Pancreas (tissue), 10 donors: ENCODE results near the gene DTWD1. TPM values are rescaled to one million over a fixed set of nuclear protein-coding genes. Genes with fewer than 3 reads are reported as not detected.
A peak's percentile ranks its signal among the peaks of the same experiment; 100 is the strongest.
"Not testable (repeated sequence)": the region's sequence is repeated elsewhere in the genome, so short reads cannot be mapped to it uniquely, and the experiment has no call there.

Source experiments
- ATAC-seq, 4 donors: fragments of 200-7000 bp; cut with Tn5 transposase; one replicate each; pipeline versions ENCODE4 v1.8.0 to v1.9.1; 2020; ENCODE audit warnings: mild to moderate bottlenecking in 4 of 4, moderate library complexity in 4 of 4
- DNase-seq, 6 donors: peaks; one replicate each; pipeline ENCODE4 v3.0.0-alpha.2; 2020
- FAIRE-seq: peaks from 2 replicates; lab custom pipeline; 2012; peaks lifted over from hg19 to GRCh38; lab: Jason Lieb, UNC
- H3K27ac ChIP-seq, 4 donors: fragments of 200-600 bp; sonication (generic); 1 replicate in 3 of 4; 2 replicates in 1 of 4; pipeline versions ENCODE4 v1.5.0 to v1.8.0; 2020
- H3K27me3 ChIP-seq, 4 donors: fragments of 200-600 bp; one replicate each; pipeline ENCODE4 v1.8.0; 2021
- H3K36me3 ChIP-seq, 3 donors: fragments of 200-600 bp; sonication (generic) in 1 of 3; one replicate each; pipeline versions ENCODE4 v1.5.0 to v1.8.0; 2020 to 2021
- H3K4me1 ChIP-seq, 3 donors: fragments of 200-600 bp; one replicate each; pipeline ENCODE4 v1.8.0; 2021
- H3K4me3 ChIP-seq, 4 donors: fragments of 200-600 bp; sonication (generic) in 2 of 4; one replicate each; pipeline versions ENCODE4 v1.5.0 to v1.8.0; 2020 to 2021
- H3K9me3 ChIP-seq, 4 donors: fragments of 200-600 bp; one replicate each; pipeline ENCODE4 v1.8.0; 2021
- WGBS, 2 donors: extraction: QIAGEN DNeasy Blood & Tissue Kit; methylation state at CpG; one replicate each; pipeline ENCODE4 v1.1.7; 2013; 5-methylcytosine and 5-hydroxymethylcytosine counted together
- intact Hi-C, 3 donors: fragments of 100-400 bp; cut with DNase I; formaldehyde crosslinking; loops; one replicate each; pipeline versions ENCODE4 v1.11.1 to v1.14.2; 2022
- polyA plus RNA-seq, 2 donors: library from polyadenylated mRNA; stranded (reverse); fragments of 200-250 nt; gene quantifications; one replicate each; pipeline ENCODE4 v1.2.3, GENCODE V29; 2013
- total RNA-seq, 6 donors: library from RNA; stranded (reverse); fragmentation: NEBNext Ultra II Directional in 4 of 6; extraction: Animal tissue kit (Norgen Biotek cat#: 25700) in 4 of 6; gene quantifications; one replicate each; pipeline versions ENCODE4 v1.2.1 to v1.2.4, GENCODE V29; 2021 to 2023
- TF ChIP-seq, protein P1 (sequence below), 4 donors: fragments of 200-600 bp; sonication (generic) in 3 of 4; IDR thresholded peaks; one replicate each; pipeline versions ENCODE4 v1.5.0 to v1.8.0; 2021; ENCODE audit warnings: antibody characterized with exemption in 4 of 4
- donor health status: healthy with polysubstance abuse.
- donor health status: DM: no; HTN: no; CAD: no; lungs with moderate emphysema.
- donor health status: DM: no; HTN: no; CAD: no.
- donor health status: control.
- donor health status: control.
- donor health status: Bipolar disorder and iron deficiency.
- donor health status: DM: yes; HTN: yes; CAD: no.
- donor health status: DM: no; HTN: no; CAD: no.
- donor health status: DM: no; HTN: no; CAD: no.
- donor health status: DM: yes; HTN: yes; CAD: no.

DTWD1 gene
- total and polyA plus RNA-seq, 8 donors: 18.4 to 31.6 (median 23.0) TPM

DNA sequence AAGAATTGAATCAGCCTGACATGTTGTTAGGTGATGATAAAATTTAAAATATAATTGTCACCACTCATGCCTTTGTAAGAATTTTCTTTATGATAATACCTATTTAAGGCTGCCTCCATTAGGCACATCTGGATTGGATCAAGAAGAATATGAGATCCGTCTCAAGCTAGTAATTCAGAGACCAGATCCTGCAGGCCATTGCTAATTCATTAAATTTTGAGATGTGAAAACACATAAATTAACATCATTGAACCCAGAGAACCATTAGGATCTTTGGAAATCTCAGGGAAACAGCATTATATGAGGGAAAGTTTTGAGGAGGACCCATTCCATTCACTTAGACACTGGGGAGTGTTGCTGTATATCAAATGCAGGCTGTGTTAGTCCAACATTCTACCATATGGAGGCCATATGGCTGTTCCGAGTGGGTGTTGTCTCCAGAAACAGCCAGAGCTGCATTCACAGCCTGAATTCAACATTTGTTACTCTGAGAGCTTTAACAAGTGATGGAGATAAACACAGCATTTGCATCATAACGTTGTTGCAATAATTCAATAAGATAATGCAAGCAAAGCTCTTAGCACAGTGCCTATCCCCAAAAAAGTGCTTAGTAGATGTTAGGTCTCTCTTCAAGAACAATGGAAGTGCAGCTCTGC is 67.4 kb downstream of the DTWD1 start:
- Histone ChIP-seq H3K4me3 (no peak overlapping the region), H3K4me1 (no peaks in the 10 kb centered on the region), H3K27me3 (no peaks in the 10 kb centered on the region), H3K36me3 (no peaks in the 10 kb centered on the region), H3K27ac (no peak overlapping the region), H3K9me3 (no peaks in the 10 kb centered on the region)
- 69 to 80% methylated on average over 3 of the region's 3 CpGs for WGBS, 2 donors
- DNase-seq (no peak), FAIRE-seq (no peak), ATAC-seq (no peak)
- intact Hi-C loops: no loop called here
- TF ChIP-seq, protein P1, sequence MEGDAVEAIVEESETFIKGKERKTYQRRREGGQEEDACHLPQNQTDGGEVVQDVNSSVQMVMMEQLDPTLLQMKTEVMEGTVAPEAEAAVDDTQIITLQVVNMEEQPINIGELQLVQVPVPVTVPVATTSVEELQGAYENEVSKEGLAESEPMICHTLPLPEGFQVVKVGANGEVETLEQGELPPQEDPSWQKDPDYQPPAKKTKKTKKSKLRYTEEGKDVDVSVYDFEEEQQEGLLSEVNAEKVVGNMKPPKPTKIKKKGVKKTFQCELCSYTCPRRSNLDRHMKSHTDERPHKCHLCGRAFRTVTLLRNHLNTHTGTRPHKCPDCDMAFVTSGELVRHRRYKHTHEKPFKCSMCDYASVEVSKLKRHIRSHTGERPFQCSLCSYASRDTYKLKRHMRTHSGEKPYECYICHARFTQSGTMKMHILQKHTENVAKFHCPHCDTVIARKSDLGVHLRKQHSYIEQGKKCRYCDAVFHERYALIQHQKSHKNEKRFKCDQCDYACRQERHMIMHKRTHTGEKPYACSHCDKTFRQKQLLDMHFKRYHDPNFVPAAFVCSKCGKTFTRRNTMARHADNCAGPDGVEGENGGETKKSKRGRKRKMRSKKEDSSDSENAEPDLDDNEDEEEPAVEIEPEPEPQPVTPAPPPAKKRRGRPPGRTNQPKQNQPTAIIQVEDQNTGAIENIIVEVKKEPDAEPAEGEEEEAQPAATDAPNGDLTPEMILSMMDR (IDR thresholded peaks at IDR 0.05): no peak

GRCh38 chr15:49692514-49693090 is 71.8 kb downstream of the DTWD1 start:
- 35 to 55% methylated on average over 2 of the region's 2 CpGs for WGBS, 2 donors
- H3K4me1 ChIP-seq: no peaks in the 10 kb centered on the region
- H3K4me3 ChIP-seq: no peak overlapping the region
- H3K27ac ChIP-seq: no peak overlapping the region
- H3K27me3 ChIP-seq: no peaks in the 10 kb centered on the region
- no peaks in the 10 kb centered on the region for H3K36me3 ChIP-seq
- no peak for DNase-seq
- no peak for ATAC-seq
- no peak for FAIRE-seq
- intact Hi-C loops: no loop called here
- no peaks in the 10 kb centered on the region for H3K9me3 ChIP-seq
- TF ChIP-seq, protein P1 (IDR thresholded peaks at IDR 0.05): no peak

GRCh38 chr15:49693498-49693897 is 72.7 kb downstream of the DTWD1 start:
- Histone ChIP-seq H3K36me3 (no peaks in the 10 kb centered on the region), H3K27me3 (no peaks in the 10 kb centered on the region), H3K4me3 (no peak overlapping the region), H3K9me3 (no peaks in the 10 kb centered on the region), H3K27ac (no peak overlapping the region), H3K4me1 (no peaks in the 10 kb centered on the region)
- intact Hi-C loops: no loop called here
- FAIRE-seq (no peak), ATAC-seq (no peak), DNase-seq (no peak)
- TF ChIP-seq, protein P1 (IDR thresholded peaks at IDR 0.05): no peak

- TF ChIP-seq, protein P1 (IDR thresholded peaks at IDR 0.05): no peak
- ATAC-seq (no peak), FAIRE-seq (no peak), DNase-seq (no peak)
- Histone ChIP-seq H3K4me1 (no peaks in the 10 kb centered on the region), H3K4me3 (no peak overlapping the region), H3K36me3 (no peaks in the 10 kb centered on the region), H3K9me3 (no peaks in the 10 kb centered on the region), H3K27me3 (no peaks in the 10 kb centered on the region), H3K27ac (no peak overlapping the region)
- WGBS, 2 donors: 66 to 73% methylated on average over 2 of the region's 2 CpGs
- intact Hi-C loops: no loop called here
Measured at GRCh38 chr15:49696433-49696832, 75.6 kb downstream of the DTWD1 start.

DNA sequence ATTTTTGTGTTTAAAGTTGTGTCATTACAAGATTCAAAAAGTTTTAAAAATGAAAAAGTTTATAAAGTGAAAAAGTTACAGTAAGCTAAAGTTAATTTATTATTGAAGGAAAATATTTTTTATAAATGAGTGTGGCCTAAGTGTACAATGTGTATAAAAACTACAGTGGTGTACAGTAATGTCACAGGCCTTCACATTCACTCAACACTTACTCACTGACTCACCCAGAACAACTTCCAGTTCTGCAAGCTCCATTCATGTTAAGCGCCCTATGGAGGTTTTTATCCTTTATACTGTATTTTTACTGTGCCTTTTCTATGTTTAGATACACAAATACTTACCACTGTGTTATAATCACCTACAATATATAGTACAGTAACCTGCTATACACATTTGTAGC is 76.3 kb downstream of the DTWD1 start:
- Histone ChIP-seq H3K4me3 (no peak overlapping the region), H3K4me1 (no peaks in the 10 kb centered on the region), H3K9me3 (no peaks in the 10 kb centered on the region), H3K36me3 (no peaks in the 10 kb centered on the region), H3K27ac (no peak overlapping the region), H3K27me3 (no peaks in the 10 kb centered on the region)
- ATAC-seq (no peak), FAIRE-seq (peak; percentile 5), DNase-seq (no peak)
- 93 to 94% methylated on average over 1 of the region's 1 CpG for WGBS, 2 donors
- intact Hi-C loops: no loop called here
- TF ChIP-seq, protein P1 (IDR thresholded peaks at IDR 0.05): no peak

GRCh38 chr15:49702982-49703381 is 82.1 kb downstream of the DTWD1 start:
- ATAC-seq, H3K27ac ChIP-seq, intact Hi-C loops, DNase-seq, FAIRE-seq, H3K27me3 ChIP-seq, H3K4me3 ChIP-seq, H3K36me3 ChIP-seq, H3K9me3 ChIP-seq, H3K4me1 ChIP-seq: not testable (repeated sequence)
- WGBS, 2 donors: 65 to 68% methylated on average over 12 of the region's 12 CpGs
